CD4-positive, alpha-beta T cell (primary cell): ENCODE measurements around the gene KCNQ2. TPM values are rescaled to one million over a fixed set of nuclear protein-coding genes. Genes with fewer than 3 reads are reported as not detected.

Experiments used
- ATAC-seq: fragments of 200-7000 bp; cut with Tn5 transposase; one replicate; pipeline ENCODE4 v1.10.0; 2022; ENCODE audit warnings: mild to moderate bottlenecking; ENCODE audit not compliant: poor library complexity
- CTCF ChIA-PET: fragments of 350-600 bp; sonication (Branson Sonifier 250); formaldehyde crosslinking; loops from one replicate; lab custom pipeline; 2021; ENCODE audit warnings: antibody characterized with exemption, inconsistent platforms; lab: Charles Lee
- POLR2A ChIA-PET: fragments of 350-600 bp; sonication (Branson Sonifier 250); formaldehyde crosslinking; loops from one replicate; lab custom pipeline; 2021; ENCODE audit warnings: antibody characterized with exemption, inconsistent platforms; lab: Charles Lee
- DNase-seq, 14 experiments: peaks; one replicate each; pipeline ENCODE4 v3.0.0-alpha.2; 2013 to 2020; ENCODE audit warnings: mixed read lengths in 2 of 14
- H3K27ac ChIP-seq, 2 donors: one replicate each; pipeline versions ENCODE4 v1.5.1 to v1.7.0; 2013; ENCODE audit warnings: low read length in 2 of 2, low read depth in 1 of 2, mild to moderate bottlenecking in 1 of 2
- H3K27me3 ChIP-seq, 2 experiments: 1 replicate in 1 of 2; 2 replicates in 1 of 2; pipeline versions ENCODE4 v1.6.1 to v1.7.0; 2013; ENCODE audit warnings: low read length in 2 of 2, control low read depth in 1 of 2, mild to moderate bottlenecking in 1 of 2, moderate library complexity in 1 of 2; ENCODE audit not compliant: insufficient read depth in 2 of 2, control insufficient read depth in 1 of 2
- H3K36me3 ChIP-seq: one replicate; pipeline ENCODE4 v1.6.1; 2013; ENCODE audit warnings: low read length, control low read depth; ENCODE audit not compliant: insufficient read depth
- H3K4me1 ChIP-seq: one replicate; pipeline ENCODE4 v1.6.1; 2013; ENCODE audit warnings: low read length, control low read depth; ENCODE audit not compliant: insufficient read depth
- H3K4me3 ChIP-seq: one replicate; pipeline ENCODE4 v1.5.1; 2013; ENCODE audit warnings: mild to moderate bottlenecking, low read length, moderate library complexity
- H3K9me3 ChIP-seq, 2 experiments: 1 replicate in 1 of 2; 2 replicates in 1 of 2; pipeline versions ENCODE4 v1.6.1 to v1.7.0; 2013; ENCODE audit warnings: low read length in 2 of 2, mild to moderate bottlenecking in 2 of 2, control low read depth in 1 of 2, moderate library complexity in 1 of 2; ENCODE audit not compliant: control insufficient read depth in 1 of 2, insufficient read depth in 1 of 2
- H3K27ac Mint-ChIP-seq: one replicate; pipeline ENCODE4 v1.8.0; 2020; ENCODE audit warnings: mixed read lengths
- H3K27me3 Mint-ChIP-seq: one replicate; pipeline ENCODE4 v1.8.0; 2021; ENCODE audit warnings: mixed read lengths
- H3K36me3 Mint-ChIP-seq: one replicate; pipeline ENCODE4 v1.8.0; 2021; ENCODE audit warnings: low read depth, mixed read lengths
- H3K4me1 Mint-ChIP-seq: one replicate; pipeline ENCODE4 v1.8.0; 2021; ENCODE audit warnings: low read depth, mixed read lengths
- H3K4me3 Mint-ChIP-seq: one replicate; pipeline ENCODE4 v1.8.0; 2020; ENCODE audit warnings: mild to moderate bottlenecking, mixed read lengths
- H3K9me3 Mint-ChIP-seq: one replicate; pipeline ENCODE4 v1.8.0; 2020; ENCODE audit warnings: mixed read lengths
- intact Hi-C, 2 experiments: fragments of 100-400 bp; cut with DNase I in 1 of 2; cut with micrococcal nuclease in 1 of 2; formaldehyde crosslinking; loops; one replicate each; pipeline versions ENCODE4 v1.15.1 to v1.9.0; 2023 to 2025; cut with DNase I, micrococcal nuclease
- total RNA-seq, 174 experiments: library from RNA in 2 of 174; stranded (reverse) in 2 of 174; gene quantifications; one replicate each; pipeline ENCODE4 v1.2.3 and lab custom pipeline; 2021 to 2026
- TF ChIP-seq, protein P1 (sequence below): fragments of 200-600 bp; IDR thresholded peaks from one replicate; pipeline ENCODE4 v1.8.0; 2022; ENCODE audit warnings: antibody characterized with exemption, mild to moderate bottlenecking

Gene KCNQ2
- total RNA-seq, 2 experiments from 2014 or later = not detected

DNA sequence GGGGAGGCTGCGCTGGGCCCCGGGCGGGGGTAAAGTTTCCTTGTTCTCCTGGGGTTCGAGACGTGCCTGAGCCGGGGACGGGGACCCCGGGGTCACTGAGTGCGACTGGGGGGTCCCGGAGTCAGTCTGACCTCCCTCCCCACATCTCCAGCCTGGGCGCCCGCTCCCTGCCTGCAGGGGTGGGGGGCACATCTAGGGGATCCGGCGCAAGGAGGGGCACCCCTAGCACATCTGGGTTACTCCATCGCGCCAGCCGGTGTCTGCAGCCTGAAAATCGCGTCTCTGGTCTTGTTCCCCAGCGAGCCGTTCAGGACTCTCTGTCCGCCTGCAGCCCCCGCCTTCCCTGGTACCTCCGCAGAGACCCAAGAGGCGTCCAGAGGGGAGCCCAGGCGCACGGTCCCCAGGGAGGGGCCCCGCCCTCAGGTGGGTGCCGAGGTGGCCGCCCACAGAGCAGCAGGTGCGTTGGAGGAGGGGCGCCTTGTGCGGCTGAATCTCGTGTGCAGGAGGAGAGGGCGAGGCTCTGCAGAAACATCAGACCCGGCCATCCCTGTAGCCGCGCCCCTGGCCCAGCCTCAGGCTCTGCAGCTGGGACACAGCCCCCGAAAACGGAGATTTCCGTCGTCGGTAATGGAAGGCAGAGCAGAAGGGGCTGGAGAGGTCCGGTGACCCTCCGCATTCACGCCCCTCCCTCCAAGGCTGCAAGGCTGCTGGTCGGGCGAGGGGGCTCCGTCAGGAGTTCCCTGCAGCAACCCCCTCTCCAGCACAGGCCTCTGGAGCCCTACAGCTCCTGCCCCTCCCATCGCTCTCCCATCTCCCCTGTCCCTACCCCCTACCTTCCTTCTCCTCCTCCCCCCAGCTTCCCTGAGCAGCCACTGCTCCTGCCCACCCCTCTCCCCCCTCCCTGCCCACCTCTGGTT is 110.7 kb downstream of the KCNQ2 start:
- intact Hi-C loops = no loop called here
- ATAC-seq (no peak), DNase-seq (no peak)
- Mint-ChIP-seq H3K36me3 (no peaks in the 10 kb centered on the region), H3K4me1 (no peaks in the 10 kb centered on the region), H3K27ac (no peak overlapping the region), H3K9me3 (no peaks in the 10 kb centered on the region), H3K4me3 (no peak overlapping the region), H3K27me3 (peaks cover 26% of the 10 kb centered on the region)
- Histone ChIP-seq H3K9me3 (peaks cover 0 to 41% of the 10 kb centered on the region in 2 experiments), H3K4me3 (no peak overlapping the region), H3K36me3 (no peaks in the 10 kb centered on the region), H3K4me1 (peaks cover 6% of the 10 kb centered on the region), H3K27me3 (peaks cover 35 to 45% of the 10 kb centered on the region in 2 experiments), H3K27ac (no peak overlapping the region)
- POLR2A ChIA-PET = no interaction called here
- TF ChIP-seq, protein P1, sequence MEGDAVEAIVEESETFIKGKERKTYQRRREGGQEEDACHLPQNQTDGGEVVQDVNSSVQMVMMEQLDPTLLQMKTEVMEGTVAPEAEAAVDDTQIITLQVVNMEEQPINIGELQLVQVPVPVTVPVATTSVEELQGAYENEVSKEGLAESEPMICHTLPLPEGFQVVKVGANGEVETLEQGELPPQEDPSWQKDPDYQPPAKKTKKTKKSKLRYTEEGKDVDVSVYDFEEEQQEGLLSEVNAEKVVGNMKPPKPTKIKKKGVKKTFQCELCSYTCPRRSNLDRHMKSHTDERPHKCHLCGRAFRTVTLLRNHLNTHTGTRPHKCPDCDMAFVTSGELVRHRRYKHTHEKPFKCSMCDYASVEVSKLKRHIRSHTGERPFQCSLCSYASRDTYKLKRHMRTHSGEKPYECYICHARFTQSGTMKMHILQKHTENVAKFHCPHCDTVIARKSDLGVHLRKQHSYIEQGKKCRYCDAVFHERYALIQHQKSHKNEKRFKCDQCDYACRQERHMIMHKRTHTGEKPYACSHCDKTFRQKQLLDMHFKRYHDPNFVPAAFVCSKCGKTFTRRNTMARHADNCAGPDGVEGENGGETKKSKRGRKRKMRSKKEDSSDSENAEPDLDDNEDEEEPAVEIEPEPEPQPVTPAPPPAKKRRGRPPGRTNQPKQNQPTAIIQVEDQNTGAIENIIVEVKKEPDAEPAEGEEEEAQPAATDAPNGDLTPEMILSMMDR = no peak
- CTCF ChIA-PET = no interaction called here

- CTCF ChIA-PET = no interaction called here
- peaks cover 6% of the 10 kb centered on the region for H3K4me1 ChIP-seq
- no peak within 1 kb of the TSS for H3K4me3 ChIP-seq
- H3K27ac ChIP-seq = no peak within 1 kb of the TSS
- no peaks in the 10 kb centered on the region for H3K36me3 Mint-ChIP-seq
- peaks cover 28% of the 10 kb centered on the region for H3K27me3 Mint-ChIP-seq
- TF ChIP-seq, protein P1 = no peak
- ATAC-seq (no peak), DNase-seq (no peak)
- no peaks in the 10 kb centered on the region for H3K36me3 ChIP-seq
- H3K9me3 Mint-ChIP-seq = no peaks in the 10 kb centered on the region
- intact Hi-C loops = no loop called here
- H3K9me3 ChIP-seq = peaks cover 0 to 41% of the 10 kb centered on the region in 2 experiments
- no peaks in the 10 kb centered on the region for H3K4me1 Mint-ChIP-seq
- H3K27ac Mint-ChIP-seq = no peak within 1 kb of the TSS
- H3K27me3 ChIP-seq = peaks cover 35 to 45% of the 10 kb centered on the region in 2 experiments
- POLR2A ChIA-PET = no interaction called here
- no peak within 1 kb of the TSS for H3K4me3 Mint-ChIP-seq
Measured at GRCh38 chr20:63360850-63361518, 111.5 kb downstream of the KCNQ2 start, which contains the start of gene CHRNA4. TSS of gene CHRNA4 (minus strand) at chr20:63361349. CDS start at chr20:63361165, 184 bp downstream.

DNA sequence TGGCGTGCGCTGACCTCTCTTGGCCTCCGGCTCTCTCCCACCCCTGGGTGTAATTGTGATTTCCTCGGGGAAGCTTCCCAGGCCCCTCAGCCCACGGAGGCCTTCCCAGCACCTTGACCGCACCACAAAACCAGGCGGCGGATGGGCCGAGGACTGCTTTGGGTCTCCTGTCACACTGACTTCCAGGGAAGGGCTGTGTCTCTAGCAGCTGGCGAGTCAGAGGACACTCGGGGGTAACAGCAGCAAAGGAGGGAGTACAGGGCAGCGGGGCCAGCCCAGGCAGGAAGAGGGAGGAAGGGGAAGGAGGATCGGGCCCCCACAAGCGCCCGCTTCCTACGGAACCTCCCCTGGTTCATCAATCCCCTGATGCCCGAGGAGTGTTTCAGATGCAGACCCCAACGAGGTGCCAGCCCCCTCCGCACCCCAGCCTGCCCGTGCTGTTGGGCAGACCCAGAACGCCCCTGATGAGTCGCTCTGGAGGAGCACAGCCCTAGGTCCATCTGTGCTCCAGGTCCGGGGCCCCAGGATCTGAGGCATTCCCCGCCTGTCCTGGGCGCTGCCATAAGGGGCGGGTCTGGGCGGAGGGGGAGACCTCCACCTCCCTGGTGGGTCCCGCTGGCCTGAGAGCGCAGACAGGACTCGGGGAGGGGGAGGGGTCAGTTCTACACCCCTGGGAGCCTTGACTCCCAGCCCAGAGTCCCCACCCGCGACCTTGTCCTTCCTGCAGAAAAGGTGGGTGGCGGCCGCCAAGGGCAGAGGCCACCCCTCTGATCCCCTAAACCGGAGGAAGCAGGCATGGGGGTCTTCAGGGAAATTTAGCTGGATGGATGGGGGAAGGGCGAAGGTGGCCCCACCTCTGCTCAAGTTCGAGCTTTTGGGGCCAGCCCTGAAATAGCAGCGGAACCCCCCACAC is 112.3 kb downstream of the KCNQ2 start:
- peaks cover 0 to 47% of the 10 kb centered on the region in 2 experiments for H3K9me3 ChIP-seq
- peaks cover 35 to 45% of the 10 kb centered on the region in 2 experiments for H3K27me3 ChIP-seq
- no peaks in the 10 kb centered on the region for H3K36me3 ChIP-seq
- ATAC-seq (no peak), DNase-seq (no peak)
- no peaks in the 10 kb centered on the region for H3K9me3 Mint-ChIP-seq
- CTCF ChIA-PET = no interaction called here
- intact Hi-C loops = no loop called here
- H3K4me3 Mint-ChIP-seq = no peak overlapping the region
- no peaks in the 10 kb centered on the region for H3K36me3 Mint-ChIP-seq
- peaks cover 6% of the 10 kb centered on the region for H3K4me1 ChIP-seq
- POLR2A ChIA-PET = no interaction called here
- peaks cover 28% of the 10 kb centered on the region for H3K27me3 Mint-ChIP-seq
- no peaks in the 10 kb centered on the region for H3K4me1 Mint-ChIP-seq
- no peak overlapping the region for H3K27ac Mint-ChIP-seq
- H3K4me3 ChIP-seq = no peak overlapping the region
- TF ChIP-seq, protein P1 = no peak
- H3K27ac ChIP-seq = no peak overlapping the region
